T-helper 2 cell treated with Interferon-gamma antibody and Interleukin-4, amounts not matched to agents 100 ng/mL and 5 ng/mL, for 36 hours (primary cell): Measurements from ENCODE around the gene ATP6V0A4. TPM values are rescaled to one million over a fixed set of nuclear protein-coding genes. Genes with fewer than 3 reads are reported as not detected.
"Not testable (repeated sequence)": the region's sequence is repeated elsewhere in the genome, so short reads cannot be mapped to it uniquely, and the experiment has no call there.

ENCODE experiments used
- intact Hi-C: fragments of 100-400 bp; cut with micrococcal nuclease; formaldehyde crosslinking; loops from one replicate; pipeline ENCODE4 v1.15.1; 2023
- total RNA-seq: library from RNA; stranded (reverse); gene quantifications from 2 replicates; pipeline ENCODE4 v1.2.3, GENCODE V29; 2022

Gene ATP6V0A4
- total RNA-seq, 1 donor from 2014 or later, result not detected

DNA sequence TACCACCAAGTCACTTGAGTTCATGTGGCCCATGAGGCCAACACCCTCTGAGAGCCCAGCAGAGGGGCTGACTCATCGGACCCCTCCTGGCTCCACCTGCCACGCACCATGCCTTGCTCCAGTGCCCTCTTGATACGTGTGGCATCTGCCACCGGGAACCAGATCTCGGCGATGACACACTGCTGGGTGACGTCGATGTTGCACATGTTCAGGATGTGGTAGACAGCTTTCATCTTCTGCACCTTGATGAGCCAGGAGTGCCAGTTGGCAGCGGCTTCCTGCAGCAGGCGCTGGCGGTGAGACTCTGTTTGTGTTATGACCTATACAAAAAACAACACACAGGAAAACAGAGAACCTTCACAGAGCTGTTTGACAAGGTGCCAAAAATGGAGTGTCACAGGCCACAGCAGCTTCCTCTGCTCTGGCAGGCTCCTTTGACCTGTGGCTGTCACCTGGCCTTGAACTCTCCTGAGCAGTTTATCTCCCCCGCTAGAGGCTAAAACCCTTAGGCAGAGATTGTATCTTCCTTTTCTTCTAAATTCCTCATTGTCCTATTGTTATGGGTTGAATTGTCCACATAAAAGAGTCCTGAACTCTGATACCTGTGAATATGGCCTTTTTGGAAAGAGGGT lies 45.4 kb downstream of the ATP6V0A4 start:
- intact Hi-C loops, result loop anchor here (1.0 to 5.0 kb wide), 9 partner anchors 60 to 750 kb away; partner anchors contain the start of genes CREB3L2, TRIM24 and ZC3HAV1

DNA sequence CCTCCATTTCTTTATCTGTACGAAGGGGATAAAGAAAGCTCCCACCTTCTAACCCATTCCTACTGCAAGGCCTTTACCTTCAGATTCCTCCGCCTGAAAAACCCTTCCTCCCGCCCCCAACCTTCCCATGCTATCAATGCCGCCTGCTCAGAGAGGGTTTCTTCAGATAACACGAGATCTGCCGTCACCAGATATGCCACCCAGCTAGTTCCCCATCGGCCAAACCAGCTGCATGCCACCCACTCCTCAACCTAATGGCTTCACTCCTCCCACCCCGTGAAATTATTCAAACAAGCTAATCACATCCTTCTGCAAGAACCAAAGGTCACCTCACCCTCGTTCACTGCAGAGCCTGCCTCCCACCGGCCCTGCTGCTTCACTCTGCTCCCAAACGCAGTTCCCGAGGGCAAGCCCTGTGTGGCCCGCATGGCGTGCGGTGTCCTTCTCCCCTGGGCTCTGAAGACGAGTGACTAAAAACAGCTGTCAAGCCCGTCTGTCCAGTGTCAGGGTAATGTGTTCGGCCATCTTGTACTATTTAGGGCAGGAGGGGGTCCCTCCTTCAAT lies 47.0 kb downstream of the ATP6V0A4 start:
- intact Hi-C loops, result loop anchor here (5.0 kb wide), 4 partner anchors 61 to 589 kb away; partner anchors contain the start of gene ZC3HAV1

DNA sequence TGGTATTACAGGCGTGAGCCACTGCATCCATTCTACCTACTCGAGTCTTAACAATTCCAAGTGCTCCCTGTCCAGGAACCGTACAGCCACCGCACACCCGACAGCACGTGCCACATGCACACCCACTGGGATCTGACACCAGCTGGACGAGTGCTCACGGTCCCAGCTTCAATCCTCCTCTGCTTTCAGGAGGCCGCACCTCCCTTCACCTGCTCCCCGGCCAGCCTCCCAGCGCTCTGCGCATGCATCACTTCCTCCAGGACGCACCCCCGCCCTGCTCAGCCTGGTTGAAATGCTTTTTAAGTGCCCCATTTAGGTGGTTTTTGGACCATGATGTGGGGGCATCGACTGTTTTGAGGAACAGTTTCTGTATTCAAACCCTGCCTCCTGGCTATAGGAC lies 47.5 kb downstream of the ATP6V0A4 start:
- intact Hi-C loops, result loop anchor here (5.0 kb wide), 4 partner anchors 62 to 588 kb away; partner anchors contain the start of gene ZC3HAV1

DNA sequence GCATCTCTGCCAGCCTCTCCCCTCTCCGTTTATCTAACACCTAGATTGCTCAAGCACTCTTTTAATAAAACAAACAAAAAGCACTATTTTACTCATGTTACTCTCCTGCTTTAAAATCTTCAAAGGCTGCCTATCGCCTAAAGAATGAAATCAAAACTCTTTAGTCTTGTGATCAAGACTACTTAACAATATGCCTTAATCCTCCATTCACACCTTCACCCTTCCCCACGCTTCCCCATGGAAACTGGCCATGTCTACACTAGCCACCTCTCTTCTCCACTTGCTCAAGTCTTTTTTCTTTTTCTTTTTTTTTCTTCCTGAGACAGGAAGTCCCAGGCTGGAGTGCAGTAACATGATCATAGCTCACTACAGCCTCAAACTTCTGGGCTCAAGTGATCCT lies 48.0 kb downstream of the ATP6V0A4 start:
- intact Hi-C loops, result loop anchor here (5.0 kb wide), 4 partner anchors 62 to 588 kb away; partner anchors contain the start of gene ZC3HAV1

DNA sequence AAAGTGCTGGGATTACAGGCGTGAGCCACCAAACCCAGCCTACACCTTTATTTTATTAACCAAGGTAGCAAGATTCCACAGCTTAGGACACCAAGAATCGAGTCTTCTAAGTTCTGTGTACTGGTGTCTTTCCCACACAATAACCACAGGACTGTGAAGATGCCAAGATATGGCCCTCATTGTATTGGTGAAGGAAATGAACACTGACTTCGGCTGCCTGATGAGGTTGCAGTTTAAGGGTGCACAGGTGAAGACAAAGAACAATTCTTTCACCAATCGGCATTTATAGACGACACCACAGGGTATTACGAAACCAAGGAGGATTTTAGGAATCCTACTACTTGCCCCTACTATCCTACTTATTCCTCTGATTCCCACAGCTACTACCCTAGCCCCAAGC lies 49.3 kb downstream of the ATP6V0A4 start:
- intact Hi-C loops, result no loop called here

DNA sequence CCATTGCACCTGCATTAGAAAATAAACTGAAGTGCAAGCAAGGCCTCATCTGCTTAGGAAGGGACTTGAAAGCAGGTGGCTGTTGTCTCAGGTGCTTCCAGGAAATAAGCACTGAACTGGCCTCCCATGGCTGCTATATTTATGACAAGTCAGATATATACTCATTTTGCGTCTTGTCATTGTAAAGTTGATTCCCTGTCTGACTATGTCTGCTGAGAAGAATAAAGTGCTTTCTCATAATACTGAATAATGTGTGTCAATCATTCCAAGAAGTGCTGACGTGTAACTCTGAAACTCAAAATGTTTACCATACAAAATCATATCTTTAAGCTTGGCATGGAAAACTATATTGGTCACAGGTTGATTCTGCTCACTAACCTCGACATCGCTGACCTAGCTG lies 51.9 kb downstream of the ATP6V0A4 start:
- intact Hi-C loops, result no loop called here

DNA sequence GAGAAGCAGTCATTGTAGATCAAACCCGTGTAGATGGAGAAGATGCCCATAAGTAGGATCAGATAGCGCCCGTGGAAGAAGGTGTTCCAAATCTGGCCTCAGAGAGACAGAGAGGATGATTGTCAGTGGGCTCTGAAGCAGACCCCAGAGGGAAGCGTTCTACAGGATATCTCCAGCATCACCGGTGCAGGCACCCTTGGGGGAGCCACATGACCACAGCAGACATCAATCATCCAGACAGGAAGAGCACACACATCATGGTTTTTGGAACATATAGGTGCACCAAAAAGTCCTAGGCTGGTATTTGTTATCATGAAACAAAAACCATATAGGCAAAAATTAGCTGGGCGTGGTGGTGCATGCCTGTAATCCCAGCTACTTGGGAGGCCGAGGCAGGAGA lies 52.8 kb downstream of the ATP6V0A4 start:
- intact Hi-C loops, result no loop called here

DNA sequence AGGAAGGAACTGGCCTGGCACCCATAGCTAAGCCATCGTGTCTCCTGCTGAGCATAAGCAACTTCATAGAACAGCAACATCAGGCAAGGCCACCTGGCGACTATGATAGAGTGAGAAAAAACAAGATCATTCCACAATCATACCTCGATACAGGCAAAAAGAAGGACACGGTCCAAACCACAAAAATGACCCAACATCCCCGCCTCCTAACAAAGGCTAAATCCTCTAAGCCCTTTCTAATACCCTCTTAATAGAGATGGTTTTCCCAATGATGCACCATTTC lies 56.6 kb downstream of the ATP6V0A4 start:
- intact Hi-C loops, result no loop called here

DNA sequence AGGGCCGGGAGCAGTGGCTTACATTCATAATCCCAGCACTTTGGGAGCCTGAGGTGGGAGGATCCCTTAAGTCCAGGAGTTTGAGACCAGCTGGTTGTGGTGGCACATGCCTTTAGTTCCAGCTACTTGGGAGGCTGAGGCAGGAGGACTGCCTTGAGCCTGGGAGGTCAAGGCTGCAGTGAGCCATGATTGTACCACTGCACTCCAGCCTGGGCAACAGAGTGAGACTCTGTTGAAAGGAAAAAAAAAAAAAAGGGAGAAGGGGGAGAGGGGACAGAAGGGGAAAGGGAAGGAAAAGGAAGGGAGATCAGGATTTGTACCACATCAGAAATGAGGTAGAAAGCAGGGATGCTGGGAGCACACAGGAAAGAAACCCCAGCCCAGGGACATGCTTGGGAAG lies 58.1 kb downstream of the ATP6V0A4 start:
- intact Hi-C loops, result loop anchor here (2.0 to 5.0 kb wide), 4 partner anchors 198 to 738 kb away; partner anchors contain the start of genes CREB3L2 and TRIM24

DNA sequence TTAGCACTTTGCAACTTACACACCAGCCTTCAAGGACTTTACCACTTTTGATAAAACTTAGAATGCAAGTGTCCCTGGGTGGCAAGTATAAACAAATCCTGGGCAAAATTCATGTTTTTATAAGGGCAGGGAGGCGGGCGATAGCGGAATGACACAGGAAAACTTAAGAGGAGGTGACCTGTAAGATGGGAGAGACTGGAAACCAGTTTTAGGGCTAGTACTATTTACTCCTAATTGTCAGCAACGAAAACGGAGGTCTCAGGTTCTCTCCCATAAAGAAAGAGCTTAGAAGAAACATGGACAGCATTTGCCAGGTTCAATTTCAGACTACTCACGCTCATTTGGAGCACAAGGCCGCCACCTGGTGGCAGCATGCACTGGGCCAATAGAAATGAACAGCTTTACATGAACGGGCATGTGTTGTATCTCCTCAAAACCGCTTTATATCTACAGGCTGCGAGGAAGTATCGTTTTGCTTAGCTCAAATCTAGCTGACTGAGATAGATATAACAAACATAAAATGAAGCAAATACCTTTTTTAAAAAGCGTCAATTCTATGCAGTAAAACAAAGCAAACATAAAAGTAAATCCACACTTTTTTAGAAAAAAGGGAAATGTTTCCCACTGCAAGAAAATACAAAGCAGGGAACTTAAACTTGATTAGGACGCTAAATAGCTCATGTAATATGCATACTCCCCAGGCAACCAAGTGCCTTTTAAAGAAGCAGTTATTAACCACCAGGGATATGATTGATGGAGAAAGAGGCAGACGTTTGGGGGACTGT lies 59.3 kb downstream of the ATP6V0A4 start:
- intact Hi-C loops, result loop anchor here (1.0 to 5.0 kb wide), 9 partner anchors 128 to 839 kb away; partner anchors contain the start of genes CREB3L2 and TRIM24

DNA sequence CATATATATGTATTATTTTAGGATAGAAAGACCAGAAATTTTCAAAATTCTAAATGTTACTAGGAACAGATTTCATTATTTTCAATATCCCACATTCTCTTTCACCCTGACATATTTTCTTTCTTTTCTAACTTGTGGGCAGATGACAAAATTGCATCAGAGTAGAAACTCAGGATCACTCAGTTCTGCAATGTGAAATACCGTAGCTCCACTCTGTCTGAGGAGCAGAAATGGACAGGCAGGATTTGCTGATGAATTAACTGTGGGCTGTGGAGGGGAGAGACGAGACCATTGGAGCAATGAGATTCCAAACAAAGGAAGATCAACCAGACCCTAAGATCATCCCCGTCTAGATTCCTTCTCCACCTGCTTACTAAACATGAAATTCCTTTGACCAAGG lies 59.9 kb downstream of the ATP6V0A4 start:
- intact Hi-C loops, result loop anchor here (1.0 to 5.0 kb wide), 9 partner anchors 128 to 839 kb away; partner anchors contain the start of genes CREB3L2 and TRIM24

DNA sequence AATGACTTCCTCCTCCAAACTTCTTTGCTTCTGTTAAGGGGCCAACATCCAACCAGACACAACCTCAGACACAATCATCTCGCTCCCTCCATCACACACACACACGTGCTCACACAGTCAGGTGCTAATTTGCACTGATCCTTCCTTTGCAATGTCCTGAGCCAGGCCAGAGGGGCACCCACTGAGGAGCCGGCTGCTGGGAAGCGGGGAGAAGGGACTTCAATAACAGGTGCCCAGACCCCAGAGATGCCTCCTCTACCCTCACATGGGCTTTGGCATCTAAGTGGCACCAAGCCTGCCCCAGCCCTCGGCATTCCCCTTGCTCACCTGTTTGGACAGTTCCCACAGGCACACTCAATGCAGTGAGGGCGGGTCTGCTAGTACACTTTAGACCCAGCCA lies 62.6 kb downstream of the ATP6V0A4 start:
- intact Hi-C loops, result loop anchor here (5.0 kb wide), 3 partner anchors 193 to 733 kb away; partner anchors contain the start of gene CREB3L2

DNA sequence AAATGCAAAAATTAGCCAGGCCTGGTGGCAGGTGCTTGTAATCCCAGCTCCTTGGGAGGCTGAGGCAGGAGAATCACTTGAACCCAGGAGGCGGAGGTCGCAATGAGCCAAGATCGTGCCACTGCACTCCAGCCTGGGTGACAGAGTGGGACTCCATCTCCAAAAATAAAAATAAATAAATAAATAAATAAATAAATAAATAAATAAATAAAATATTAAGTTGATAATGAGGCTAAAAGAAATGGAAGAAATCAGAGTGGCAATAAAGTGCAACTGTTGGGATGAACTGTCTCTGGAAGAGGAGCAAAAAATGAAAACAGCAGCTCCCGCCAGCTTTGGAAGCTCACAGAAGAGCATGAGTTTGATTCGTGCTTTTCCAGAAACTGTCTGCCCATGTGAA lies 66.3 kb downstream of the ATP6V0A4 start:
- intact Hi-C loops, result not testable (repeated sequence)

DNA sequence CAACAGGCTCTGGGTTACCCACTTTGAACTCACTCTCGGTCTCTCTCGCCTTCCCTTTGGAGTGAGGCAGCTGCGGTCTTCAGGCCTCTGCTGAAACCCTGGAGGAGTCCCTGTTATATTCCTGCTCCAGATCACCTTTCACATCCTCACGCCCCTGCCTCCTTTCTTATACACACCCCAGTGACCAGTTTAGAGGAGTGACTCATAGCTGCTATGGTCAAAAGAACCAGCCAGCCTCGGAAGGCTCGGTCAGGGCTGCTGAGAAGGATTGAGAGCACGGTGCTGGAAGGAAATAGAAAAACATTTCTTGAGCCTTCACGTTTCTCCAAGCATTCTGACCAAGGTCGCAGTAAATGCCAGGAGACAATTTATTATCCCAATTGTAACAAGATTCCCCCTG lies 68.6 kb downstream of the ATP6V0A4 start:
- intact Hi-C loops, result no loop called here

DNA sequence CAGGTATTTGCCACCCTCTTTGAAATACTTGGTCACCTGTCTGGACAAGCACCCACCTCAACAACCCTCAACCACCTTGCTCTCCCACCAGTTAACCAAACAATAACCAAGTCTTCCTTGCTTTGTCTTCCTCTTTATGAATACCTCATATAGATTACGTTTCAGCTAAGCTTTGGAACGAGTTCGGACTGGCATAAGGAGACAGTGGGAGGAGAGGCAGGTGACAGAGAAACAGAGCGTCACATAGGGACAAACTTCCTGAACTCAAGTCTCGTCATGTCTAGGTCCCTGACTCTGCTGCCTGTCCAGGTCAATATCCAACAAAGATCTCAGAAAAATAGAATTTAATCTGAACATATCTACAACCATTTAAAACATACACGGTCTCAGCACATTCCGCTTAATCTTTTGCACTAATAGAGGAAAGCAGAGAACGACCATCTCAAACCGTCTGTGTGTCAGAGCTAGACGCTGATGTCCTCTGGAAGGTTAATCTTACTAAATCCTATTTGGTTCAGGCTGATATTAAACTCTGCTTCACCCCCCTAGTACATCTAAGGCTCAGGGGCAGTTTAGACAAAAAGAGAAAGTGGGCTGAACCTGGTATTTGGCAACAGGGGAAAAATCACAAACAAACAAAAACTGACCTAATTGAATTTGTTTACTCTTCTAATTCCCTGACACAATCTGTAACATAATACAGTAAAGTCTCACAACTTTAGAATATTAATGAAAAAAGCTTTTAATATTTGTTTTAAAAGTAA lies 70.5 kb downstream of the ATP6V0A4 start:
- intact Hi-C loops, result no loop called here

DNA sequence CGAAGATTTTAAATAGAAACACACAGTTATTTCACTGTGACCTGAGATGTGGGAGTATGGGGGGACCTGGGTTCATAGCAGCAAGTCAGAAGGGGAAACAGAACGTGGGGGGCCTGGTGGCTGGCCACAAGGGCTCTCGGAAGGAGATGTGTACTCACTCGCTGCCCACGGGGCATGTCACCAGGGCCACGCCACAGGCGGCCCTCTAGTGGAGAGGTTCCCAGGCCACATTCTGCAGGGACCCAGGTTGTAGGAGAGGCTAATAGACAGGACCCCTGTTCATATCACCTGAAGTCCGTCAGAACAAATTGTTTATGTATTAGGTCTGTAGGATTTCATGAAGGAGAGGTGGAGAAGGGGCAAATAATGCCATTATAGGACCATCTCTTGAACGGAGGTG lies 71.7 kb downstream of the ATP6V0A4 start:
- intact Hi-C loops, result no loop called here

DNA sequence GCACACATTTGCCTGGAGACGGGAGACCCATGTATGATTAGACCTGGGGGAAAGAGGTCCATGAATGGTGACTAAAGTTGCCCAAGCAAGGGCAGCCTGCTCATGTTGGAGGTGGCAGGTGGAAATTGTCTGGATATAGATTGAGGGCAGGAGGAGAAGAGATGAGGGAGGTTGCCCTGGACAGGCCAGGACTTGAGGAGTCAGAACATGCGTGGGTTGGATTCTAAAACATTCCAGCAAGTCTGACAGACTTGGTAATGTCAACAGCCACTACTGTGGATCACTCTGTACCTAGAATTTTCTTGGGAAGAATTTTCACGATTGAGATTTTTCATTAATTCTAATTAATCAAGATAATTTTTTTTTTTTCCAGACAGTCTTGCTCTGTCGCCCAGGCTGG lies 77.7 kb downstream of the ATP6V0A4 start:
- intact Hi-C loops, result no loop called here

DNA sequence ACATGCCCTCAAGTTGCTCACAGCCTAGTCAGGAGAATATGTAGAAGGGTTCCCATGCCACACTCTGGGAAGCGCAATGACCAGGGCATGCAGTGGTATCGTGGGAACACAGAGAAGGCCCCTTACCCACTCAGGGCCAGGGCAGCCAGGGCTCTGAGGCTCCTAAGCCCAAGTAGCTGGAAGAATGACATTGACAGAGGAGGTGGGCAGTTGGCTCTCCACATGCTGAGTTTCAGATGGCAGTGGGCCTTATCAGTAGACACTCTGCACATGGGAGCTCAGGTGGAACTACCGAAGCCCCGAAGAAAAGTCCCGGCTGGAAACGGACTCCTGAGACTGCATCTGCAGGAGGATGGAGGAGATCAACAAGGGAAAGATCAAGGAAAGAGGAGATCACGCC lies 81.1 kb downstream of the ATP6V0A4 start:
- intact Hi-C loops, result no loop called here

DNA sequence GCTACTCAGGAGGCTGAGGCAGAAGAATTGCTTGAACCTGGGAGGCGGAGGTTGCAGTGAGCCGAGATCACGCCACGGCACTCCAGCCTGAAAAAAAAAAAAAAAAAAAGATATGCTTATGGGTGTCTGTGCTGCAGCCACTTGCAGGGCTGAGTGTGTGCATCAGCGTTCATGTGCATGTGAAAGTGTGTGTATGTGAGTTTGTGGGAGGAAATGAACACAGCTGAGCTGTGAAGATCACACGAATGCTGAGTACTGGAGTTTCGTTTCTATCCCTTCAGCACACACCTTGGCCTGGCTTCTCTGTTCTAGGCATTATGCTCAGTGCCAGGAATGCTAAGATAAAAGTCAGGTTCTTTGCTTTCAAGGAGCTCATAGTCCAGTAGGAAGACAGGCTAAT lies 84.8 kb downstream of the ATP6V0A4 start:
- intact Hi-C loops, result no loop called here

DNA sequence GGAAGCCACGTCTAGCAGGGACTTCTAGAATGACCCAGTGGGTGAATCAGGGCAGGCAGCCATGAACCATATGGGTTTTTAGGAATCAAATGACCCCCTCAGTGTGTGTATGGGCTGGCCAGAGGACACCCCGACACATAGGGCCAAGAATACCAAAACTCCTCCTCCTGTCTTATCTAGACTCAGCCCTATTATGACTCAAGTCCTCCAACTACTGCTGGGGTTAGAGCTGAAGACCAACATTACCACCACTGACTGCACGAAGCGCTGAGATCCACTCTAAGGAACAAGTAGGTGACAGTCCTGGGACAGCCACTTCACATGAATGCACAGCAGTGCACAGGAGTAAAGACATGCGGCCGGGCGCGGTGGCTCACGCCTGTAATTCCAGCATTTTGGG lies 85.3 kb downstream of the ATP6V0A4 start:
- intact Hi-C loops, result no loop called here
